T1000 (cell line): ENCODE data around the gene ST6GAL1.

Source experiments
- DNase-seq: peaks from one replicate; lab custom pipeline; 2025; ENCODE audit warnings: mixed read lengths; lab: John Stamatoyannopoulos, UW

The ST6GAL1 gene

DNA sequence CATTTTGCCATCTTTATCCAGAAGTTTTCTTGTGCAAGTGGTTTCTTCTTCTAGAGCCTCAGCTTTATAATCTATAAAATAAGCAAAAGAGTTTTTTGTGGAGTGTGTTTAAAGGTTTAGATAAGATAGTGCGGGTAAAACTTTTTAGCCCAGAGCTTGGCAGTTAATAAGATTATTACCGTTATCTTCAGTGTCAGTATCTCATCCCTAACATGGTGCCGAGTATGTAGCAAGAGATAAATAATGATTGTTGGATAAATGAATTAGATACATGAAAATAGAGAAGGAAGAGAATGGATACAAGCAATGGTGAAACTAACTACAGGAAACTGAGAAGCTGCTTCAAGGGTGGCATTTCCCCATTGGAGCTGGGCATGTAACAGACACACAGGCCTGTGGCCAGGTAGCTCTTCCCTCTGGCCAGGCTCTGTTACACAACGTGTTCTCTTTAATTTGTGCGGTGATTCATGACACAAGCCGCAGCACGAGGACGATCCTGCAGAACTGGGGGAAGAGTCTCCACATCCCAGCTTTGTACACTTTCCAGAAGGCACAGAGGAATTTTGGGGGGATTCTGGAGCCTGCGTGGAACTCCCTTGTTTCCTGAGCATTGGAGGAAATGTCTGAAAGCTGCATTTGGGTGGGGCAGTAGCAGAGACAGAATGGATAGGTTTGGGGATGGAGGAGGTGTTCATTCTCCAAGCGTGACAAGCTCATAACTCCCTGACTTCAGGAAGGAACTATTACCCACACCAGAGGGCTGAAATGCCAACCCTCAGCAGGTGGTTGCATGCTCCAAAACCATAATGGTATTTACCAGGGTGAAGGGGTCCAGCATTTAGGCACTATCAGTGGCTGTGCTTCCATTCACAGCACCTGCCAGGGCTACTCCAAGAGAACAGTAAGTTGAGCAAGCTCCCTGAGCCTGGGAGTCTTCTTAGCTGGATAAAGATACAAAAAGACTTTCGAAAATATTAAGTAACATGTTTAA is 14.2 kb upstream of the ST6GAL1 start:
- DNase-seq, result no peak

DNA sequence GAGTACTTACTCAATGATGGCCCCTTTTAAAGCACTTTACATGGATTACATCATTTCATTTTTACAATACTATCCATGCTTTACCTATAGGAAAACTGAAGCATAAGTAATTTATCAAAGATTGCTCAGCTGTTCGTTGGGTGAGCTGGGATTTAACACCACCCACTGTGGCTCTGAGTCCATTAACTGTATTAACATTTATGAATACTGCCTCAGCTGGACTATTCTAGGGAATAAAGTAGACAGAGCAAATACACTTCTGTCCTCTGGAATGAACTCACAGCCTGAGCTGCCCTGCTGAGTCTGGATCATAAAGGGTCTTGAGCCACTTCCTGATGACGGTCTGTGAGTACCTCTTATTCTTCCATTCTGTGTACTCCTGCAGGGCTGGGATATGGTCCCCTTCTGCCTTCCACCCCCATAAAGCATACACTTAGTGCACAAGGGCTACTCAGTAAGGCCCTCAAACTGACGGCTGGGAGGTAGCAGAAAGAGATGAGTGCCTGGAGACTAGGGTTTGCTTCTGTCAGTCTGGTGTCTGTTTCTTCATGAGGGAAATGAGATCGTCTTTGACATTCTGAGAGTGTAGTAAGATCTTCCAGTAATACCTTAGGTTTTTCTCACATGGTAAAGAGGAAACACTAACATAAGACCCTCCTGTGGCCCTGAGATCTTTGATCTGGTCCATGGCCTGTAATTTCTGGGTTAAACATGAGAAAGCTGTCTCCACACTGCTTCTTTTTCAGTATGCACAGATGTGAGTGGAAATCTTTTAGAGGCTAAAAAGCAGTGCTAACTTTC is 12.6 kb upstream of the ST6GAL1 start:
- DNase-seq, result no peak

DNA sequence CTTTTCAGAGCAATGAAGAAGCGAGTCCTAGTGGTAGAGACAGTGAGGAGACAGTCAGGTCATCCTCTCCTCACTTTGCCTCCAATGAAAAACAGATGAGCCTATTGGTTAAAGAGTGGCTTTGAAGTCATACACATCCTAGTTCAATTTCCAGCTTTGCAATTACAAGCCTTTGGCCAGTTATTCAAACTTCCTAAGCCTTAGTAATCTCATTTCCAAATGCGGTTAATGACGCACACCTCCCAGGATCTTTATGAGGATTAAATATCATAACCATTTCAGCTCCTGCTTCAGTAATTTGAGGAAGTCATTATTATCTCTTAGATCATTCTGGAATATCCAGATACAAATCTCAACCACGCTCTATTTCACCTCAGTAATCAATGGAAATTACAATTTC is 10.0 kb upstream of the ST6GAL1 start:
- no peak for DNase-seq

DNA sequence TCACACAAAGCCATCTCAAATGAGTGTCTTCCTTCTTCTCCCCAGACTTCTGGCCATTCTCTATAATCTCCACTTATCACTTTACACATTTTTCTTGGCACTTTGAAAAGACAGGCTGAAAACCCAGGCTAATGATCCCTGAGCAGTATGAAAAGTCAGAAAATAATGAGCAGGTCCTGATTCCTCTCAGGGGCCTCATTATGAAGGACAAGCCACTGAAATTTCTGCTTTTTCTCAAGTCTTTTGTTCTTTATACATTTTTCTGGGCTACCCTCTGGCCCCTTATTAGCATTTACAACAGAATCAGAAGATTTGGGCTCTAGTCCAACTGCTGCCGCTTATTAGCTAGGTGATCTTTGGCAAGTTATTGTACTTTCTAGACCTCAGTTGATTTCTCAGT is 9.5 kb upstream of the ST6GAL1 start:
- no peak for DNase-seq

DNA sequence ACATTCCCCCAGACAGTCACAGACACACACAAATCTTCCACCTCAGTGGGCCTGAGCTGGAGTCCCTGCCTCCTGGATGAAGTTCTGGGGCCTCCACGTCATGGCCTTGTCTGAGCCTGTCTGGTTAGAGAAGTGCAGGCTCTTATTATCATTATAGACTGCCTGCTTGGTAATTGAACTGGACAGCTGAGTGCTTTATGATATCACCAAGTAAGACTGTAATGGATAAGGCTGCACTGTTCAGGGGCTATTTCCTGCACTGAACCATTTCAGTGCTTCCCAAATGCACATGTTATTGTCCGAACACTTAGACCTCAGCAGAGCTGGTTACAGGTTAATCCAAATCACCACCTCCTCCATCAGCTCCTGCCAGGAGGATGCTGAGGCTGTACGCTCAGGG is 8.7 kb upstream of the ST6GAL1 start:
- no peak for DNase-seq

DNA sequence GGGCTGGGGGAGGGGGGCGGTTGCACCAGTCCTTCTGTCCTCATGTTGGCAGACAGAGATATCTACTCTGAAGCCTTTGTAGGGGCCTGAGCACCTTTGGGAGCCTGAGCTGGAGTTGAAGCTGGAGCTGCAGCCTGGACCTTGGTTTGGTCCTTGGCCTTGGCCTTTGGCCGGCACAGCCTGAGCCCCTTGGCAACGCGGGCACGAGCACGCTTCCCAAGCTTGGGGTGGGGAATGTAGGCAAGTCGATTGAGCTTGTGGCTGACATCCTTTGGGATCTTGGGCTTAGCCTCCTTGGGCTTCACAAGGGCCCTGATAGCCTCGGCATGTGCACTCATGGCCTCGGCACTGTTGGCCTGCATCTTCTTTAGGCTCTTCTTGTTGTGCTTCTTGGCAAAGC is 8.1 kb upstream of the ST6GAL1 start:
- DNase-seq, result no peak

DNA sequence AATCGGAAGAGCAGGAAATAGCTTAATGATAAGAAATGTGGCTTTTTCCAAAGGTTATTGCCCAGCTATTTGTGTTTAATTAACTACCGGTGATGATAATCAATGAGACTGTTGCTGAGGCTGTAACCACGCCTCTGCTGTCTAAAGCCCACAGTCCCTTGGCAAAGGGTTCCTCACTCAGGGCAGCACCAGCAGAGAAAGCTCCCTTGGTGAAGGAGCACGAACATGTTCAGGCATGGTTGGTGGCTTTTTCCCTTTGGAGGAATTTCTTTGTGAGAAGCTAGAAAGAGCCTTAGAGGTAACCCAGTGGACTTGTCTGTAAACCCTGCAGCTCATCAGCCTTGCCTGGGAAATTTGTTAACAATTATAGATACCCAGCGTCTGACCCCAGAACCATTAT is 7.5 kb upstream of the ST6GAL1 start:
- no peak for DNase-seq

DNA sequence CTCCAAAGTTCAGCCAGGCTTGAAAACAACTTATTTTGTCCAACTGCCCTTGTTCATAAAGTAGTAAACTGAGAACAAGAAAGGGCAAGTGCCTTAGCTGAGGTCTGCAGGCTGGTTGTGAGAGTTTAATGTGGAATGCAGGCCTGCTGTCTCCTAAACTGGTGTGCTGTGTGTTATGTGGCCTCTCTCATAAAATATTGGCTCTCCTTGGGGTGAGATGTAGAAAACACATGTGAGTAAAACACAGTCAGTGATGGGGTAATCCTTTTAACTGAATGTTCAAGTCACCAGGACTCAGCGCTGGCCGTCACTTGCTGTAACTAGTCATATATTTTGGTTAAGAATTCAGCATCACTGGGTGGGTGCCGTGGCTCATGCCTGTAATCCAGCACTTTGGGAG is 7.1 kb upstream of the ST6GAL1 start:
- no peak for DNase-seq

DNA sequence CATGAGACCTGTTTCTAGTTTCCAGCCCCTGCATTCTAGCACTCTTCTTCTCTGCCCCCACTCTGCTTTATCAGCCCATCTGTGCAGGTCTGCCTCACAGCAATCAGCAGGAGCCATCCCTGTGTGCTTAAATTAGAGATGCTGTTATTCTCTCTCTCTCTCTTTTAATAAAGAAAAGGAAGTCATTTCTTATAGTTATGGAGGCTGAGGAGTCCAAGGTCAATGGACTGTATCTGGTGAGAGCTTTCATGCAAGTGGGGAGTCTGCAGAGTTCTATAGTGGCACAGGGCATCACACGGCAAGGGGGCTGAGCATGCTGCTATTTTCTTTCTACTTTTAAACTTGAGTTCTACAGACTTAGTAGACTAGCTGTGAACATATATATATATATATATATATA is 4.5 kb upstream of the ST6GAL1 start:
- no peak for DNase-seq

DNA sequence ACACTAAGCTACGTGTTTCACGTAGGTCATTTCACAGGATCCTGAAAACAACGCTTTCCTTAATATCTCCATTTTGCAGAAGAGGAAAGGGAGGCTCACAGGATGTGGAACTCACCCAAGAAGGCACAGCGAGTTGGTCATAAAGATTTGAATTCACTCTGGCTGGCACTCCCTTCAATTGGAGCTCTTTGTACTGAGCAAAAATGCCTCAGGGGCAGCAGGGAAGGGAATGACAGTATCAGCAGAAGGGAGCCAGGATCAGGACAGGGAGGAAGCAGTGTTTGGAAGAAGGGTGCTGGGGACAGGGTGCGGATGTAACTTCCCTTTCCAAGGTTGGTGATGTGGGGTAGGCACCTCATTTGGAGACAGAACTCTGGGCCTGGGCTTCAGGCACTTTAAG is 1.1 kb upstream of the ST6GAL1 start:
- no peak for DNase-seq

DNA sequence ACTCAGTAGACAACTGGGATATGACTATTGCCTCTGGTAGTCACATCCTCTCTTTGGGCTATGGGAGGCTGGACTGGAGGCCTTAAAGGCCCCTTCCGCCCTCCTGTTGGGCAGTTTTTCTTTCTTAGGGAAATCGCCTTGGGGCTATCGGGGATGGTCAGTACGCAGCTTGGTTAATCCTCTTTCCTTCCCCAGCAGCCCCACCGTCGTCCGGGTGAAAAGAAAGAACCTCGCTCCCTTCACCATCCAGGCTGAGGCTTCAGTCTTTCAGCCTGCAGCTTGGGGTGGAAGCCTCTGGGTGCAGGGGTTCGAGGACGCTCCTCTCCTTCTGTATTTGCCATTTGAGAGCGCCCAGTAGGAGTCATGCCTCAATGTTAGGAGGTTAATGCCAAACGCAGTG is 641 bp upstream of the ST6GAL1 start:
- DNase-seq, result no peak

DNA sequence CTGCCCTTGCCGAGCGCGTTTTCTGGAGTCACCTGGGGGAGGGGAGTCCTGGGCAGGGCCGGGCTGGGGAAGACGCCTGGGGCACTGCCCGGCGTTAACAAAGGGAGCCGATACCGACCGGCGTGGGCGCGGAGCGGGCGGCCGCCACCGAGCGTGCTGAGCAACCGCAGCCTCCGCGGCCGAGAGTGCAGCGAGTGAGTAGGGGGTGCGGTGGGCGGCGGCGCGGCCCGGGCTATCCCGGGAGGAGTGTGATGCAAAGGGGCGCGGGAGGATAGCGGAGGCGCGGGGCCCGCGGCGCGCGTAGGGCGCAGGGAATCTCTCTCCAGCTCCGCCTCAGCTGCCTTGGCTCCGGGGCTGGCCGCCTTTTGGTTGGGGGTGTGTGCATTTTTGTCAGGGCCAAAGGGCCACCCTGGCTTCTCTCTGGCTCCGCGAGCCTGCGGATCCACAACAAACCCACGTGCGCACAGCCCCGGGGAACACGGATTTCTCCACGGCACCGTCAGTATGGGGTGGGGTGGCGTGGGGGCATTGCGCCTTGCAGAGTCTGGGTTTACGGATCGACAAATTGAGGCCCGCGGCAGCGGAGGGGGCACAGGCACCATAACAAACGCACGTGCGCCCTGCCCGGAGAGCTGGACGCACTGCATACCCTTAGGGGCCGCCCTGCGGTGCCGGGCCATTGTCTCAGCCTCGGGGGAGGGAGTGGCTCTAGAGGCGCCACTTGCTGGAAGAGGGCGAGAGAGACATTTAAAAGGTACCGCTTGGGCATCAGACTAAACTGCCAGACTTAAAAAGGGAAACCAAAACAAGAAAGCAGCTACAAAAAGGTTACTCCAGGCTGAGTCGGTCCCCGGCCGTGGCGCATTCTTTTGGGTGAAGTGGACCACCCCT is 560 bp downstream of the ST6GAL1 start:
- DNase-seq, result no peak

DNA sequence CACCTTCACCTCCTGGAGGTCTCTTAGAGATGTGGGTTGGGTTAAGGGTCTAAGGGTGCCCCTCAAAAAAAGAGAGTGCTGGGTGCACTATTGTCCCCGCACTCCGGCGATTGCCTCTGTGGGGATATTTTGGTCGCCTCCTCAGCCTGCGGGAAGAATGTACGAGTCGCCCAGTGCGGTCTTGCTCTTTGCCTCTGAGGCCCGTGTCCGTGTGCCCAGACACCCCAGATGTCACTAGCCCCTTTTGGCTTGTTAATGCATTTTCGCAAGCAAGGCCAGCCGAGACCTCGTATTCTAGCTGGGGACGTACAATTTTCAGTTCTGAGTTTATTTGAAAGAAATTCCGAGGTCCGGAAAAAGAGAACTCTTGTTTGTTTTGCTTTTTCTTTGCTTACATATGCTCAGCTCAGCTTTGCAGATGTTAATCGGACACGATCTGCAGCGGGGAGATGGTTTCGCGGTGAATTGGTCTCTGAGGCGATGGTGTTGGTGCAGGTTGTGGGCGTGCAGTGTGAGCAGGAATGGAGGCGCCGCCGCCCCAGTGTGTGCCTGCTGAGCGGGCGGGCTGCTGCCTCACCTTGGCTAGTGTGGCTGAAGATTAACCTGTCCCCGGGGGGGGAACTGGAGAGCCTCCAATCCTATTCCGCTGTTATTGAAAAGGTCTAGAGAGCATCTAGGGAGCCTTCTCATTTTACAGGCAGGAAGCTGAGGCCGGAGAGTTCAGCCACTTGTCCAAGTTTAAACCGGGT is 1.4 kb downstream of the ST6GAL1 start:
- DNase-seq, result no peak

DNA sequence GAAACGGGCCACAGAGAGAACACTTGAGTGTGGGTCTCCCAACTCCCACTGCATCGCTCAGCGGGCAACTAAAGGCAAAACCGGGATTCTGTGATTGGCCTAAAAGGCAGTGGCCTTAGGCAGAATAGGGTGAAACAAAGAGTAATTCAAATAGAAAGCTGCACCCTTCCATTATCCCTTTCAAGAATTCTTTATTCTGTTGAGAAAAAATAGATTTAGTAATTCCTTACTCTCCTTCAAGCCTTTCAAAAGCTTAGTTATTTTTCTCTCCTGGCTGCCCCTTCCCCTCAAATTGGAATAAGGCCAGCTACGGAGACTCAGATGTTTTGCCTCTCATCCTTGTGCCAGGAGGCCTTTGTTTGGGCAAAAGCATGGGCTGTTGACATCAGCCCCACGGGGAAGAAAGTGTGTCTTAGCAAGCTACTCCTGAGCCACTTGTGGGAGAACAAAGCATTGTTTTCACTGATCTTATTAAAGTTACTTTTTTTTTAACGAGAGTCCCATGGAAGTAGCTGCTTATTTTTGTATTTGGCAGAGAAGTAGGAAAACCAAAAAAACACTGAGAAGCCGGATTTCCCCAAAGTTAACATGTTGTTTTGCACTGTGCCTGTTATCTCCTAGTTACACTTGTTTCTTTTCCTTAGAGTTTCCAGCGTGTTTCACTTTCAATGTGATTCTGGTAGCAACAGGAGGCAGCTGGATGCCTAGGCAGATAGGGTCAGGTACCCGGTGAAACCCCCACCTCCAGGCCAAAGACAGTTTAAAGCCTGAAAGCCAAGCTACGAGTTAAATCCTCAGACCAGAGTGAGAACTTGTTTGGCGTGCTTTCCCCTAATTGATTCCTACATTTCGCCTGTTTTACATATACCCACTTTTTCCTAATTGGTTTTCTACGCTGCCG is 2.2 kb downstream of the ST6GAL1 start:
- no peak for DNase-seq

DNA sequence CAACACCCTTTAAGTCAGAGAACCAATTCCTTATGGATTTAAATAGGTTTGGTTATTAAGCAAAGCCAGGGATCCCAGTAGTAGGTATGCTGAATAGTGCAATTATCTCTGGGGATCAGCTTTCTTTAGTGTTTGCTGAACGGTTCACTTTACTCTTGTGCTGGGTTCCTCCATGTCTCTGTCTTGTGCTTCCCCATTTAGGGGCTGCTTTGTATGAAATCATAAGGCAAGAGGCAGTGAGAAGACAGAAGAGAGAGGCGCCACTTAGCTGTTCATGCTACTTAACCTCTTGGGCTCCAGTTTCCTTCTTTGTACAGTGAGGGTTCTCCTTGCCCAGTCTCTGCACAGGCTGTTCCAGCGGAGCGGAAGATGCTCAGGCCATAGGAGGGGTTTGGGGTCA is 3.5 kb downstream of the ST6GAL1 start:
- DNase-seq, result no peak

DNA sequence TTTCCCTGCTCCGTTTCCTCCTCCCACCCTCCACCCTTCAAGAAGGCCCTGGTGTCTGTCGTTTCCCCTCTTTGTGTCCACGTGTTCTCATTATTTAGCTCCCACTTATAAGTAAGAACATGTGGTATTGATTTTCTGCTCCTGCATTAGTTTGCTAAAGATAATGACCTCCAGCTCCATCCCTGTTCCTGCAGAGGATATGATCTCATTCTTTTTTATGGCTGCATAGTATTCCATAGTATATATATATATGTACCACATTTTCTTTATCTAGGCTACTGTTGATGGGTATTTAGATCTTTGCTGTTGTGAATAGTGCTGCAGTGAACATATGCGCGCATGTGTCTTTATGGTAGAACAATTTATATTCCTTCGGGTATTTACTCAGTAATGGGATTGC is 4.8 kb downstream of the ST6GAL1 start:
- no peak for DNase-seq

DNA sequence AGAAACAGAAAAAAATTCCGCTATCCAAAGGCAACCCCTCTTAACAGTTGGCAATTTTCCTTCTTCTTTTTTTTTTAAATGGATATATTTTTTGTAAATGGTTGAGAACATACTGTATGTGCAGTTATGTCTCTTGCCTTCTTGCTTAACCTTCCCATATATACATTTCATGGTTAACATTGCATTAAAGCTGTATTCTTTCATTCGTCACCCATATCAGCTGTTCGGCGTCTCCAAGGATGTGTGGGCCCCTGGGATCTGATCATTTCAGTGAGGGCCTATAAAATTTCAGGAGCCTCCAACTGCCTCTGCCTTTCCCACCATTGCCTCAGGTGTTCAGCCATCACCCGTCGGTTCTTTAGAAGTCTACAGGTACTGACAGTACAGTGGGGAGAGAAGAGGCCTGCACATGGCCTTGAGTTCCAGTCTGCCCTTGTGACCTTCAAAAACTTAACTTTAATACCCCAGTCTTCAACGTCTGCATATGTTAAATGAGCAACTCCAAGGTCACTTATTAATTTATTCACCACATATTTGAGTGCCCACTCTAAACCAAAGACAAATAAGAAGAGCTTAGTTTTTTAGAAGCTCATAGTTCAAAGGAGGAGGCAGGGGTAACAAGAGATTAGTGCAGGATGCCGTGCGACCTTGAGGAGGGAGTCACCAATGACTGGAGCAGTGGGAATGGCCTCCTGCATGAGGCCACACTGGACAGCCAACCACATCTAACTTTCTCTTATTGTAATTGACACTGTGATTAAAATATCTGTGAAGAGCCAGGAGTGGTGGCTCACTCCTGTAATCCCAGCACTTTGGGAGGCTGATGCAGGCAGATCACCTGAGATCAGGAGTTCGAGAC is 6.9 kb downstream of the ST6GAL1 start:
- no peak for DNase-seq

DNA sequence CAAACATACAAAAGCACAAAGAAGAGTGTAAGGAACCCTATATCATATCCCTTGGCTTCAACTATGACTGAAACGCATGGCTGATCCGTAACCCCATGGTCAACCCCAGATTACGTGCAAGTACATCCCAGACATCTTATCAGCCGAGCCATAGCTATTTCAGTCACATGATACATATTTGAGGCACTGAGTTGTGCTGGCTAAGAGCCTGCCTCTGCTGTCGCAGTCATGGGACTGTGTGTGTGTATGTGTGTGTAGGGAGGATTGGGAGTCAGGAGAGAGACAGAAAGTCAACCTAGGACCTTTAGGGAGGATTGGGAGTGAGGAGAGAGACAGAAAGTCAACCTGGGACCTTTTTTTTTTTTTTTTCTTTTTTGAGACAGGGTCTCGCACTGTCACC is 8.4 kb downstream of the ST6GAL1 start:
- no peak for DNase-seq

DNA sequence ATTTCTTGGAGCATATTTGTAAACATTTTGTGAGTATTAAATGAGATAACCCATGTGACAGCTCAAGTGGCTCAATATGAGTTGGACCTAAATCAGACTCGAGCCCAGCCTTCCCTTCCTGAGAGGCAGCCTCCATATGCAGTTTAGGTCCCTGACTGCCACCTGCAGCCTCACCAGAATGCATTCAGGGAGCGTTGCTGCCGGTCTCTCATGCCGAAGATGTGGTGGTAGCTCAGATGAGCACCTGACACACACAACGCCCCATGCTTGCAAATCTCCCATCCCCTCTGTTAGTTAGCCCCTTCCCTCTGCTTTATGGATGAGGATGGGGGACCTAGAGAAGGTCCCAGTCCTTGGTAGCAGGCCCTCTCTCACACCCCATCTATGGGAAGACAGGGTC is 9.2 kb downstream of the ST6GAL1 start:
- DNase-seq, result no peak
